Endothelial cell of umbilical vein (primary cell): ENCODE data around the gene MAPRE2. TPM values are rescaled to one million over a fixed set of nuclear protein-coding genes. Genes with fewer than 3 reads are reported as not detected.

Experiments
- BruUV-seq: library from RNA; stranded (reverse); fragments of 400-500 nt; replicated peaks from 2 replicates; lab custom pipeline; 2021; lab: Mats Ljungman, UMichigan
- CTCF ChIA-PET: fragments of 300-600, 350-600 bp; sonication (Branson Sonifier 250); formaldehyde crosslinking; loops from one replicate; lab custom pipeline; 2021; ENCODE audit warnings: antibody characterized with exemption, inconsistent platforms; lab: Charles Lee
- POLR2A ChIA-PET: fragments of 300-600, 350-600 bp; sonication (Branson Sonifier 250); formaldehyde crosslinking; loops from one replicate; lab custom pipeline; 2021; ENCODE audit warnings: antibody characterized with exemption, inconsistent platforms; lab: Charles Lee
- DNase-seq: peaks from one replicate; pipeline ENCODE4 v3.0.0-alpha.2; 2011; ENCODE audit warnings: low read depth, low spot score
- FAIRE-seq: peaks from 2 replicates; lab custom pipeline; 2011; peaks lifted over from hg19 to GRCh38; lab: Jason Lieb, UNC
- H2AFZ ChIP-seq: 2 replicates; pipeline ENCODE4 v1.6.0; 2012; ENCODE audit warnings: low read depth, low read length, control low read depth, inconsistent platforms
- H3K27ac ChIP-seq: 2 replicates; pipeline ENCODE4 v1.5.1; 2011; ENCODE audit warnings: low read depth, mild to moderate bottlenecking, control low read depth, low read length, moderate library complexity; ENCODE audit not compliant: insufficient read depth
- H3K27me3 ChIP-seq, 2 experiments: 2 replicates each; pipeline versions ENCODE4 v1.6.0 to v1.6.1; 2011; ENCODE audit warnings: low read length in 2 of 2, mixed read lengths in 1 of 2; ENCODE audit not compliant: control insufficient read depth in 2 of 2, insufficient read depth in 2 of 2
- H3K36me3 ChIP-seq, 2 experiments: 2 replicates in 1 of 2; 3 replicates in 1 of 2; pipeline ENCODE4 v1.5.1; 2011; ENCODE audit warnings: low read length in 2 of 2, mild to moderate bottlenecking in 1 of 2, moderate library complexity in 1 of 2; ENCODE audit not compliant: control insufficient read depth in 2 of 2, insufficient read depth in 2 of 2; ENCODE audit errors: extremely low read depth in 1 of 2
- H3K4me1 ChIP-seq: 3 replicates; pipeline ENCODE4 v1.5.1; 2011; ENCODE audit warnings: mild to moderate bottlenecking, low read length; ENCODE audit not compliant: control insufficient read depth, insufficient read depth; ENCODE audit errors: extremely low read depth
- H3K4me2 ChIP-seq: 2 replicates; pipeline ENCODE4 v1.6.1; 2011; ENCODE audit warnings: low read length, control low read depth, mixed read lengths; ENCODE audit not compliant: insufficient read depth
- H3K4me3 ChIP-seq, 3 experiments: fragments of 200-600 bp in 1 of 3; sonication (generic), shearing (Covaris generic) in 1 of 3; replicated peaks in 1 of 3; 2 replicates each; pipeline ENCODE4 v1.5.1; 2011 to 2016; ENCODE audit warnings: control low read depth in 3 of 3, low read length in 3 of 3, mild to moderate bottlenecking in 2 of 3, inconsistent platforms in 1 of 3, low read depth in 1 of 3, moderate library complexity in 1 of 3; ENCODE audit not compliant: insufficient read depth in 1 of 3
- H3K79me2 ChIP-seq: 2 replicates; pipeline ENCODE4 v1.6.0; 2012; ENCODE audit warnings: low read length, inconsistent platforms; ENCODE audit not compliant: control insufficient read depth, insufficient read depth
- H3K9ac ChIP-seq: replicated peaks from 2 replicates; pipeline ENCODE3; 2011; ENCODE audit warnings: low read length, control low read depth; ENCODE audit not compliant: insufficient read depth; ENCODE audit errors: extremely low read depth
- H3K9me1 ChIP-seq: replicated peaks from 3 replicates; pipeline ENCODE4 v1.6.0; 2011; ENCODE audit warnings: mild to moderate bottlenecking, low read length; ENCODE audit not compliant: control insufficient read depth, insufficient read depth; ENCODE audit errors: extremely low read depth
- H3K9me3 ChIP-seq: replicated peaks from 2 replicates; pipeline ENCODE4 v1.5.1; 2012; ENCODE audit warnings: low read length, inconsistent platforms; ENCODE audit not compliant: control insufficient read depth, insufficient read depth
- H4K20me1 ChIP-seq: replicated peaks from 2 replicates; pipeline ENCODE3; 2011; ENCODE audit warnings: mild to moderate bottlenecking, low read length; ENCODE audit not compliant: control insufficient read depth, insufficient read depth; ENCODE audit errors: extremely low read depth
- EZH2 ChIP-seq: IDR thresholded peaks from 2 replicates; pipeline ENCODE4 v1.6.1; 2012; ENCODE audit warnings: borderline replicate concordance, low read depth, mild to moderate bottlenecking, moderate library complexity, low read length, inconsistent platforms; ENCODE audit not compliant: severe bottlenecking
- FOS ChIP-seq: IDR thresholded peaks from 2 replicates; pipeline ENCODE4 v1.6.1; 2011; ENCODE audit warnings: mild to moderate bottlenecking, low read length, moderate library complexity, borderline replicate concordance; ENCODE audit not compliant: insufficient read depth
- GATA2 ChIP-seq: IDR thresholded peaks from 2 replicates; pipeline ENCODE4 v1.7.0; 2011; ENCODE audit warnings: low read depth, mild to moderate bottlenecking, moderate library complexity, mixed read lengths, low read length; ENCODE audit not compliant: insufficient read length, insufficient read depth
- JUN ChIP-seq: IDR thresholded peaks from 2 replicates; pipeline ENCODE4 v1.6.1; 2011; ENCODE audit warnings: borderline replicate concordance, low read depth; ENCODE audit not compliant: insufficient read length, insufficient read depth
- MYC ChIP-seq: IDR thresholded peaks from one replicate; pipeline ENCODE4 v1.6.1; 2011; ENCODE audit warnings: mild to moderate bottlenecking, low read depth, low read length
- POLR2A ChIP-seq: IDR thresholded peaks from 2 replicates; pipeline ENCODE4 v1.6.1; 2012; ENCODE audit warnings: low read depth, mild to moderate bottlenecking, control low read depth, low read length
- POLR2AphosphoS5 ChIP-seq: IDR thresholded peaks from 2 replicates; pipeline ENCODE4 v1.6.1; 2012; ENCODE audit warnings: low read depth, mild to moderate bottlenecking, control low read depth, low read length, moderate library complexity; ENCODE audit not compliant: insufficient read depth
- dilution Hi-C: fragments of 300-500 bp; cut with MboI; formaldehyde crosslinking; loops from one replicate; pipeline ENCODE4 v1.15.0; 2019; ENCODE audit warnings: low sequenced_read_pairs; ENCODE audit not compliant: extremely low pct_ligation_motif_present
- intact Hi-C: fragments of 100-400 bp; cut with micrococcal nuclease; formaldehyde crosslinking; loops from one replicate; pipeline ENCODE4 v1.10.0; 2022
- polyA plus RNA-seq, 4 experiments: library from polyadenylated mRNA; depleted of rRNA in 3 of 4; stranded (reverse) in 3 of 4; unstranded in 1 of 4; fragments of >200 nt; gene quantifications; 2 replicates each; pipeline versions ENCODE4 v1.2.1 to v1.2.3, GENCODE V29; 2011 to 2012; ENCODE audit warnings: missing spikeins in 1 of 4
- total RNA-seq: library from RNA; stranded (reverse); gene quantifications from 2 replicates; pipeline ENCODE4 v1.2.3, GENCODE V29; 2021
- TF ChIP-seq, protein P1 (sequence below), 2 donors: IDR thresholded peaks; 1 replicate in 1 of 2; 2 replicates in 1 of 2; pipeline ENCODE4 v1.5.1; 2011; ENCODE audit warnings: low read length in 2 of 2, mild to moderate bottlenecking in 2 of 2, moderate library complexity in 2 of 2, control low read depth in 1 of 2, inconsistent platforms in 1 of 2, low read depth in 1 of 2; ENCODE audit not compliant: insufficient read depth in 1 of 2; ENCODE audit errors: extremely low read depth in 1 of 2
- TF ChIP-seq, protein P2 (sequence below): IDR thresholded peaks from 2 replicates; pipeline ENCODE4 v1.6.1; 2011; ENCODE audit not compliant: insufficient read depth, insufficient read length

Gene MAPRE2
- total and polyA plus RNA-seq, 2 donors (not counting 3 experiments of a cell fraction or from before 2014, with no cell fraction given) = 117 to 148 TPM

DNA sequence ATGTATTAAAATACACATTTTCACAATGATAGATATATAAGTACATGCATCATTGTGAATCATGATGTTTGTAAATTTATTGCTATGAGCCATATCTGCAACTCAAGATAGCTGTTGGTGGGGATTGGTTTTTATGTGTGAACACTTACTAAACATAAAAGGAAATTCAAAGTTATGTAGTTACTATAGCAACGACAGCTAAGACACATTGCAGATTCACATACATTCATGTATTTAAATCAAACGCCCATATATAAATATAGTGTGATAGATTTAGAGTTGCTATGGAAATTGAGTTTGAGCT, 65.6 kb downstream of the MAPRE2 start:
- BruUV-seq = no TSS peak
- dilution Hi-C loops = no loop called here
- CTCF ChIA-PET = interaction anchor here (0.8 kb wide), 1 partner anchor 10 kb away, joined by 4 read pairs; no protein-coding TSS in a partner anchor

More for the DNA sequence above, 65.6 kb downstream of the MAPRE2 start:
- peaks cover 2% of the 10 kb centered on the region for H4K20me1 ChIP-seq
- H3K27me3 ChIP-seq = no peaks in the 10 kb centered on the region
- peaks cover 11% of the 10 kb centered on the region for H3K4me1 ChIP-seq
- no peak overlapping the region for H3K4me2 ChIP-seq
- H3K79me2 ChIP-seq = peaks cover 40% of the 10 kb centered on the region
- H3K36me3 ChIP-seq = peaks cover 2 to 8% of the 10 kb centered on the region in 2 experiments
- no peaks in the 10 kb centered on the region for H3K9me3 ChIP-seq
- TF ChIP-seq FOS (no peak), MYC (no peak), POLR2A (no peak), EZH2 (no peak), GATA2 (no peak), POLR2AphosphoS5 (no peak), JUN (no peak)
- TF ChIP-seq, protein P1, sequence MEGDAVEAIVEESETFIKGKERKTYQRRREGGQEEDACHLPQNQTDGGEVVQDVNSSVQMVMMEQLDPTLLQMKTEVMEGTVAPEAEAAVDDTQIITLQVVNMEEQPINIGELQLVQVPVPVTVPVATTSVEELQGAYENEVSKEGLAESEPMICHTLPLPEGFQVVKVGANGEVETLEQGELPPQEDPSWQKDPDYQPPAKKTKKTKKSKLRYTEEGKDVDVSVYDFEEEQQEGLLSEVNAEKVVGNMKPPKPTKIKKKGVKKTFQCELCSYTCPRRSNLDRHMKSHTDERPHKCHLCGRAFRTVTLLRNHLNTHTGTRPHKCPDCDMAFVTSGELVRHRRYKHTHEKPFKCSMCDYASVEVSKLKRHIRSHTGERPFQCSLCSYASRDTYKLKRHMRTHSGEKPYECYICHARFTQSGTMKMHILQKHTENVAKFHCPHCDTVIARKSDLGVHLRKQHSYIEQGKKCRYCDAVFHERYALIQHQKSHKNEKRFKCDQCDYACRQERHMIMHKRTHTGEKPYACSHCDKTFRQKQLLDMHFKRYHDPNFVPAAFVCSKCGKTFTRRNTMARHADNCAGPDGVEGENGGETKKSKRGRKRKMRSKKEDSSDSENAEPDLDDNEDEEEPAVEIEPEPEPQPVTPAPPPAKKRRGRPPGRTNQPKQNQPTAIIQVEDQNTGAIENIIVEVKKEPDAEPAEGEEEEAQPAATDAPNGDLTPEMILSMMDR (IDR thresholded peaks at IDR 0.05; ENCODE audit: extremely low read depth in 1 of 2, insufficient read depth in 1 of 2, low read depth in 1 of 2, low read length in 2 of 2) = no peak
- TF ChIP-seq, protein P2, sequence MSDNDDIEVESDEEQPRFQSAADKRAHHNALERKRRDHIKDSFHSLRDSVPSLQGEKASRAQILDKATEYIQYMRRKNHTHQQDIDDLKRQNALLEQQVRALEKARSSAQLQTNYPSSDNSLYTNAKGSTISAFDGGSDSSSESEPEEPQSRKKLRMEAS = no peak
- H3K9ac ChIP-seq = no peak overlapping the region
- DNase-seq (no peak), FAIRE-seq (no peak)
- no peaks in the 10 kb centered on the region for H3K9me1 ChIP-seq
- POLR2A ChIA-PET = no interaction called here
- no peak overlapping the region for H2AFZ ChIP-seq
- no peak overlapping the region for H3K27ac ChIP-seq
- H3K4me3 ChIP-seq = no peak overlapping the region
- intact Hi-C loops = no loop called here
